OCI-LY7 (cell line): ENCODE measurements around the gene NOL4L.

ENCODE experiments used
- EZH2phosphoT487 ChIP-seq: fragments of 200-600 bp; sonication (generic); IDR thresholded peaks from 2 replicates; pipeline ENCODE4 v1.6.1; 2018; ENCODE audit warnings: low read depth, borderline replicate concordance, mild to moderate bottlenecking, mixed run types, antibody characterized with exemption, low read length, moderate library complexity, mixed read lengths
- TF ChIP-seq, protein P1 (sequence below): fragments of 200-600 bp; sonication (generic); conservative IDR thresholded peaks from 2 replicates; pipeline ENCODE4 v1.5.1; 2014; ENCODE audit warnings: mild to moderate bottlenecking, antibody characterized with exemption, low read length, moderate library complexity, mixed read lengths

DNA sequence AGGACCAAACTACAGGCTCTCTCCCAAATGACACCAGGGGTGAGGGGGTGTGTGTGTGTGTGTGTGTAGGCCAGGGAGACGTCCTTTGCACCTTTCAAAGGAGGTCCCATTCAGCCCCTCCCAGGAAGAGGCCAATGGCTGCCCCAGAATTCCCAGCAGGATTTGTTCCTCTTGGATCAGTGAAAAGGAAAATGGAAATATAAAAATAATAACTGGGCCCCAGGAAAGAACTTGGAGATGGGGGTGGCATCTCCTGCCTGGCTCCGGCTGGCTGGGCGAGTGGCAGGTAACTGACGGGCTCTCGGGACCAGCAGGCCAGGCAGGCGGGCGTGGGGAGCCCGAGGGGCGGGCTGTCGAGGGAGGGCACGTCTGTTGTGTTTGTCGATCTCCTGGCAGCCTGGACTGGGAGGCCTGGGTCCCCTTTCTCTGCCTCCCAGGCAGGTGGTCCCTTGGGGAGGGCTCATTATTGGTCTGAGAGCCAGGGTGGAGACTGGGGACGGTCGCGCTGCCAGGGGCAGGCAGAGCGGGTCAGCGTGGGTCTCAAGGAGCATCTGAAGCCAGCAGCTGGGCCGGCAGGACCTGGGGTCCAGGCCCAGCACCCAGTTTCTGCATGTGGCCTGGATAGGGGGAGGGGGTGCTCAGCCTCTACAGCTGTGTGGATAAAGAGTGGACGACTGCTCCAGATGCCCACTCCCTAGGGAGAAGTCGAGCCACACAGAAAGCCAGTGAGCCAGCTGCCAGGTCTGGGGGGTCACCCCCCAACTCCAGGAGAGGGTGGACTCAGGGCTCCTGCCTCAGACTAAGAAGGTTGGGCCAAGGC, 3.1 kb downstream of the NOL4L start:
- TF ChIP-seq, protein P1, sequence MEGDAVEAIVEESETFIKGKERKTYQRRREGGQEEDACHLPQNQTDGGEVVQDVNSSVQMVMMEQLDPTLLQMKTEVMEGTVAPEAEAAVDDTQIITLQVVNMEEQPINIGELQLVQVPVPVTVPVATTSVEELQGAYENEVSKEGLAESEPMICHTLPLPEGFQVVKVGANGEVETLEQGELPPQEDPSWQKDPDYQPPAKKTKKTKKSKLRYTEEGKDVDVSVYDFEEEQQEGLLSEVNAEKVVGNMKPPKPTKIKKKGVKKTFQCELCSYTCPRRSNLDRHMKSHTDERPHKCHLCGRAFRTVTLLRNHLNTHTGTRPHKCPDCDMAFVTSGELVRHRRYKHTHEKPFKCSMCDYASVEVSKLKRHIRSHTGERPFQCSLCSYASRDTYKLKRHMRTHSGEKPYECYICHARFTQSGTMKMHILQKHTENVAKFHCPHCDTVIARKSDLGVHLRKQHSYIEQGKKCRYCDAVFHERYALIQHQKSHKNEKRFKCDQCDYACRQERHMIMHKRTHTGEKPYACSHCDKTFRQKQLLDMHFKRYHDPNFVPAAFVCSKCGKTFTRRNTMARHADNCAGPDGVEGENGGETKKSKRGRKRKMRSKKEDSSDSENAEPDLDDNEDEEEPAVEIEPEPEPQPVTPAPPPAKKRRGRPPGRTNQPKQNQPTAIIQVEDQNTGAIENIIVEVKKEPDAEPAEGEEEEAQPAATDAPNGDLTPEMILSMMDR, result no peak
- TF ChIP-seq EZH2phosphoT487, result no peak
